ENCODE measurements around the gene IL3RA.
"Not testable (repeated sequence)": the region's sequence is repeated elsewhere in the genome, so short reads cannot be mapped to it uniquely, and the experiment has no call there.

Gene IL3RA

DNA sequence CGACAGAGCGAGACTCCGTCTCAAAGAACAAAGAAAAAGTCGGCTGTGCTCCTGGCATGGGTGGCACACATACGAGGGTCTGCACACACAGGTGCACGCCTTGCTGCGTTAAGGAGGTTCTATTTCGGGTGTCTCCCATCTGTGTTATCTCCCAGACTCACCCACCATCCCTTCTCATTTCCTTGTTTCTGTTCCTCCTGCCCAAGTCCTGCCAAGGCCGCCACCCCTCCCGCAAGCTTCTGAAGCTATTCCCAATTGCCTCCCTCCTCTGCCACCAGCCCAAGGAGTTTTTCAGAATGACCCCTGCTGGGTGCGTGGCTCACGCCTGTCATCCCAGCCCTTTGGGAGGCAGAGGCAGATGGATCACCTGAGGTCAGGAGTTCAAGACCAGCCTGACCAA is 6.0 kb upstream of the IL3RA start:
- DNase-seq (ENCODE audit: low read depth): no peak

DNA sequence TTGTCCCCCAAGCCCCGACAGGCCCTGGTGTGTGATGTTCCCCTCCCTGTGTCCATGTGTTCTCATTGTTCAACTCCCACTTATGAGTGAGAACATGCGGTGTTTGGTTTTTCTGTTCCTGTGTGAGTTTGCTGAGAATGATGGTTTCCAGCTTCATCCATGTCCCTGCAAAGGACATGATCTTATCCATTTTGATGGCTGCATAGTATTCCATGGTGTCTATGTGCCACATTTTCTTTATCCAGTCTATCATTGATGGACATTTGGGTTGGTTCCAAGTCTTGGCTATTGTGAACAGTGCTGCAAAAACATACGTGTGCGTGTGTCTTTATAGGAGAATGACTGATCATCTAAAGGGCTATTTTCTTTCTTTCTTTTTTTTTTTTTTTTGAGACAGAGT is 4.2 kb upstream of the IL3RA start:
- DNase-seq (ENCODE audit: low read depth): not testable (repeated sequence)

GRCh38 chrX:1334854-1335253 is 1.7 kb upstream of the IL3RA start:
- DNase-seq (ENCODE audit: low read depth): no peak

DNA sequence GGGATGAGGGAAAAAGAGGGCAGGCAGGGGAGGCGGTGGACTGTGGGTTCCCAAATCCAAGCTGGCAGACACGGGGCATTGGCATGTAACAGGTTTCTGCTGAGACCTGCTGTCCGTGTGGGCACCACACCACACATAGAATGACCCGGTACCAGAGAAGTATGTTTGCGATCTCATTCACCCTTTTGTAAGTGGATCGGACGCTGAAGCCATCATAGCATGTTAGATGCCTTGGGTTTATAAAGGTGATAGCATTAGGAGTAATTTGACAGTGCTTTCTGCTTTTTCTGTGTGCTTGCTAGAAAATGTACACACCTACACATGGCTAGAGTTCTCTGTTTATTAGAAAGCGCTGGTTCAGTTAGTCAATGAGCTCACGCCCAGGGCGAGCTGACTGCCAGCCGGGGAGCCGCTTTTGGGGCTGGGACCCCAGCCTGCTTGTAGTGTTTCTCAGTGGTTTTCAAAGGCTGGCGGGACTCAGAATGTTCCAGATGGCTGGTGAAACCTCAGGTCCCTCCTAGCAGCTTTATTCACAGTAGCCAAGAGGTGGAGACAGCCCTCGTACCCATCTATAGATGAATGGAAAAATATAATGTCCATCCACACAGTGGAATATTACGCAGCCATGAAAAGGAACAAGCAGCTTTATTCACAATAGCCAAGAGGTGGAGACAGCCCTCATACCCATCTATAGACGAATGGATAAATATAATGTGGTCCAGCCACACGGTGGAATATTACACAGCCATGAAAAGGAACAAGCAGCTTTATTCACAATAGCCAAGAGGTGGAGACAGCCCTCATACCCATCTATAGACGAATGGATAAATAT is 579 bp downstream of the IL3RA start:
- no peak for DNase-seq (ENCODE audit: low read depth)

- DNase-seq (ENCODE audit: low read depth): no peak
These were observed 5.1 kb downstream of the IL3RA start for GRCh38 chrX:1341545-1342184.

DNA sequence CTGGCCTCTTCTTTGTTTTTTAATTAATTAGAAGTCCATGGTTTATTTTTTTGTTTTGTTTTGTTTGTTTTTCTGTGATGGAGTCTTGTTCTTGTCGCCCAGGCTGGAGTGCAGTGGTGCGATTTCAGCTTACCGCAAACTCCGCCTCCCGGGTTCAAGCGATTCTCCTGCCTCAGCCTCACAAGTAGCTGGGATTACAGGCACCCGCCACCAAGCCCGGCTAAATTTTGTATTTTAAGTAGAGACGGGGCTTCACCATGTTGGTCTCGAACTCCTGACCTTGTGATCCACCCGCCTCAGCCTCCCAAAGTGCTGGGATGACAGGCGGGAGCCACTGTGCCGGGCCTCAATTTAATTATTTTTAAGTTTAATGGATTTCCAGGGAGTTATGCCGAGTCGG is 13.0 kb downstream of the IL3RA start:
- not testable (repeated sequence) for DNase-seq (ENCODE audit: low read depth)

DNA sequence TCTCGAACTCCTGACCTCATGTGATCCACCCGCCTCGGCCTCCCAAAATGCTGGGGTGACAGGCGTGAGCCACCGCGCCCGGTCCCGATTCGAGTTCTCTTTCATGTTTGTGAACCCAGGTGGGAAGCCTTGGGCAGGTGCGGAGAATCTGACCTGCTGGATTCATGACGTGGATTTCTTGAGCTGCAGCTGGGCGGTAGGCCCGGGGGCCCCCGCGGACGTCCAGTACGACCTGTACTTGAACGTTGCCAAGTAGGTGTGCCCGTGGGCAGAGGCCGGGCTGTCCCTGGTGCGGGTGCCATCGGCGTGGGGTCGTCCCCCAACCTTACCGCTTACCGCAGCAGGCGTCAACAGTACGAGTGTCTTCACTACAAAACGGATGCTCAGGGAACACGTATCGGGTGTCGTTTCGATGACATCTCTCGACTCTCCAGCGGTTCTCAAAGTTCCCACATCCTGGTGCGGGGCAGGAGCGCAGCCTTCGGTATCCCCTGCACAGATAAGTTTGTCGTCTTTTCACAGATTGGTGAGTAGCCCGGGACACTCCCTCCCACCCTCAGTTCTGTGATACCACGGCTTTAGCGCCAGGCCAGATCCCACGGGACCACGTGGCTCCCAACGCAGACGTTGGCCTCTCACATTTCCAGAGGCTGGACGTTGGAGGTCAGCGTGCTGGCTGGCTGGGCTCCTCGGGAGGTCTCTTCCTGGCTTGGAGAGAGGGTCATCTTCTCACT is 15.6 kb downstream of the IL3RA start:
- DNase-seq (ENCODE audit: low read depth): no peak

- DNase-seq (ENCODE audit: low read depth): no peak
These were observed 17.7 kb downstream of the IL3RA start for GRCh38 chrX:1354036-1355019.

- DNase-seq (ENCODE audit: low read depth): no peak
These were observed 18.8 kb downstream of the IL3RA start for GRCh38 chrX:1355131-1356046.

DNA sequence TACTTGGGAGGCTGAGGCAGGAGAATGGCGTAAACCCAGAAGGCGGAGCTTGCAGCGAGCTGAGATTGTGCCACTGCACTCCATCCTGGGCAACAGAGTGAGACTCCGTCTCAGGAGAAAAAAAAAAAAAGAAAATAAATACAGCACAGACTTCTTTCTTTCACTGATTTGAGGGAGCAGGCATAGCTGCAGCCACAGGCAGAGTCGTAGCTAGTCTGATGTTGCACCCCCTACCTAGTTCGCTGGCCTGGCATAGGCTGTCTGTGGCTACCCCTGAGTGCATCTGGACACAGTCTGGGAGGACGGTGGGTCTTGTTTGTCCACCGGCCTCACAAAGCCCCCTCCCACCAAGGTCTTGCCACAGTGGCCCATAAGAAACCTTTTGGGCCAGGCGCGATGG is 21.4 kb downstream of the IL3RA start:
- no peak for DNase-seq (ENCODE audit: low read depth)

GRCh38 chrX:1358793-1359476 is 22.4 kb downstream of the IL3RA start:
- no peak for DNase-seq (ENCODE audit: low read depth)

DNA sequence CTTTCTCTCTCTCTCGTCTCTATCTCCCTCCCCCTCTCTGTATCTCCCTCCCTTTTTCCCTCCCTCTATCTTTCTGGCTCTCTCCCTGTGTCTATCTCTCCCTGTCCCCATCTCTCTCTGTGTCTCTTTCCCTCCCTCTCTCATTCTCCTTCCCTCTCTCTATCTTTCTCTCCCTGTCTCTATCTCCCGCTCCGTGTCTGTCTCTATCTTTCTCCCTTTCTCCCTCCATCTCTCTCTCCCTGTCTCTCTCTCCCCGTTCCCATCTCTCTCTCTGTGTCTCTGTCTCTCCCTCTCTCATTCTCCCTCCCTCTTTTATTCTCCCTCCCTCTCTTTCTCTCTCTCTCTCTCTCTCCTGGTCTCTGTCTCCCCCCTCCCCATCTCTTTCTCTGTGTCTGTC is 22.9 kb downstream of the IL3RA start:
- no peak for DNase-seq (ENCODE audit: low read depth)

DNA sequence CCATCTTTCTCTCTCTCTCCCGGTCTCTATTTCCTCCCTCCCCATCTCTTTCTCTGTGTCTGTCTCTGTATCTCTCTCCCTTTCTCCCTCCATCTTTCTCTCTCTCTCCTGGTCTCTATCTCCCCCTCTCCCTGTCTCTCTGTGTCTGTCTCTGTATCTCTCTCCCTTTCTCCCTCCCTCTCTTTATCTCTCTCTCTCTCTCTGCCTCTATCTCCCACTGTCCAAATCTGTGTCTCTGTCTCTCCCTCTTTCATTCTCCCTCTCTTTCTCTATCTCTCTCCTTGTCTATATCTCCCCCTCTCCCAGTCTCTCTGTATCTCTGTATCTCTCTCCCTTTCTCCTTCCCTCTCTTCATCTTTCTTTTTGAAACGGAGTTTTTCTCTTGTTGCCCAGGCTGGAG is 23.6 kb downstream of the IL3RA start:
- DNase-seq (ENCODE audit: low read depth): no peak

GRCh38 chrX:1361275-1361674 is 24.7 kb downstream of the IL3RA start:
- no peak for DNase-seq (ENCODE audit: low read depth)

GRCh38 chrX:1361910-1362309 is 25.3 kb downstream of the IL3RA start:
- no peak for DNase-seq (ENCODE audit: low read depth)

- not testable (repeated sequence) for DNase-seq (ENCODE audit: low read depth)
These were observed 29.8 kb downstream of the IL3RA start for GRCh38 chrX:1366363-1366762.

DNA sequence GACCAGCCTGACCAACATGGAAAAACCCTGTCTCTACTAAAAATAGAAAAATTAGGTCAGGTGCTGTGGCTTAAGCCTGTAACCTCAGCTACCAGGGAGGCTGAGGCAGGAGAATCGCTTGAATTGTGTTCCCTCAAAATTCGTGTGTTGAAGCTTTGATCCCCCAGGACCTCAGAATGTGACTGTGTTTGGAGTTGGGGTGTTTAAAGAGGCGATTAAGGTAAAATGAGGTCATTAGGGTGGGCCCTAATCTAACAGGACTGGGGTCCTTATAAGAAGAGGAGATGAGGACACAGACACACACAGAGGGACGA is 31.8 kb downstream of the IL3RA start:
- DNase-seq (ENCODE audit: low read depth): no peak

DNA sequence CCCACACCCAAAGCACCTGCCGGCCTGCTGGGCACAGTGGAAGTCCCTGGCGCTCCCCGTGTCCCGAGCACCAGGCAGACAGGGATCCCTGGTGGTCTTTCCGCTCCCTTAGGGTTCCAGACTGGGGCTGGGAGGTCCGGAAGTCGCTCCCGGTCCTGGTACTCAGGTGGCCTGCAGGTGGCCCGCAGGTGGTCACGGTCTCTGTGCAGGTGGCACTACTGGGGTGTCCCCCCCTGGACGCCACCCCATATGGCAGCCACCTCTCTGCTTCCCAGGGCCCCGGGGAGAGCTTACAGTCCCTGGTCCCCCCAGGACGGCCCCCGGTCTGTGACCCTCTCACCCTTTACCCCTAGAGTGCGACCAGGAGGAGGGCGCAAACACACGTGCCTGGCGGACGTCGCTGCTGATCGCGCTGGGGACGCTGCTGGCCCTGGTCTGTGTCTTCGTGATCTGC is 41.7 kb downstream of the IL3RA start:
- no peak for DNase-seq (ENCODE audit: low read depth)

DNA sequence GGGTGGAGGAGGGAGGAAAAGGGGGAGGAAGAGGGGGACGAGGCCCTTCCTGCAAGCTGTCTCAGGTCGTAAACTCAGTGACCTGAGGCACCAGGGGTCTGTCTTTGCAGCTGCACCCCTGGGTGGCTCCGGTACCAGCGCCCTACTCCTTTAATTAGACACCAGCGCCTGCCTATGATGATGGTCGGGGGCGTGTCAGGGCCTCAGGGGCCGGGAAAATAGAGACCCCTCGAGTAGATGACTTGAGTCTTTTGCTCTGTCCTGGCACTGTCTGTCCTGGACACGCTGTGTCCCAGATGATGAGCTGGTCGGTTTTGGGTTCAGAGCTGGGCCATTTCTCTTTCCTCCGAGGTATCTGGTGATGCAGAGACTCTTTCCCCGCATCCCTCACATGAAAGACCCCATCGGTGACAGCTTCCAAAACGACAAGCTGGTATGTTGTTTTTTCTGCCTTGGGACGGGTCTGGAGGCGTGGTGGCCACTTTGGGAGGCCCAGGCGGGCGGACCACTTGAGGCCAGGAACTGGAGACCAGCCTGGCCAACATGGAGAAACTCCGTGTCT is 44.2 kb downstream of the IL3RA start:
- DNase-seq (ENCODE audit: low read depth): no peak

All from iris pigment epithelial cell (primary cell).